Testis (tissue), 3 donors: Measurements from ENCODE around the gene TAF1B. TPM values are rescaled to one million over a fixed set of nuclear protein-coding genes. Genes with fewer than 3 reads are reported as not detected.

Experiments used
- DNase-seq: peaks from one replicate; pipeline ENCODE4 v3.0.0-alpha.2; 2019
- H3K27ac ChIP-seq, 2 donors: fragments of 200-600 bp; sonication (generic); one replicate each; pipeline ENCODE4 v1.5.1; 2019
- H3K27me3 ChIP-seq: fragments of 200-600 bp; sonication (generic); one replicate; pipeline ENCODE4 v1.5.1; 2019
- H3K36me3 ChIP-seq: fragments of 200-600 bp; sonication (generic); one replicate; pipeline ENCODE4 v1.5.1; 2017; ENCODE audit warnings: low read depth; ENCODE audit errors: missing control alignments
- H3K4me1 ChIP-seq: fragments of 200-600 bp; sonication (generic); one replicate; pipeline ENCODE4 v1.5.1; 2019
- H3K4me3 ChIP-seq, 2 donors: fragments of 200-600 bp; sonication (generic); one replicate each; pipeline ENCODE4 v1.5.1; 2017 to 2019
- H3K9me3 ChIP-seq: fragments of 200-600 bp; sonication (generic); one replicate; pipeline ENCODE4 v1.5.1; 2017
- POLR2A ChIP-seq: fragments of 450-650 bp; IDR thresholded peaks from one replicate; pipeline ENCODE4 v1.6.1; 2017; ENCODE audit warnings: antibody characterized with exemption, mild to moderate bottlenecking, moderate library complexity
- WGBS, 2 donors: methylation state at CpG; one replicate each; pipeline ENCODE4 v1.1.5; 2018; 5-methylcytosine and 5-hydroxymethylcytosine counted together
- intact Hi-C: fragments of 100-400 bp; cut with DNase I; formaldehyde crosslinking; loops from one replicate; pipeline ENCODE4 v1.15.1; 2023; ENCODE audit warnings: low total_unique reads
- polyA plus RNA-seq: library from polyadenylated mRNA; stranded (reverse); fragments of 350-450 nt; fragmentation: Illumina TruSeq; extraction: RNeasy Lipid Tissue Mini Kit (QIAGEN cat#74804); gene quantifications from one replicate; pipeline ENCODE4 v1.2.3, GENCODE V29; 2014; ENCODE audit warnings: low read depth, low replicate concordance; ENCODE audit not compliant: insufficient read depth
- total RNA-seq, 2 donors: library from RNA; depleted of rRNA; stranded (reverse); fragments of >200 nt; gene quantifications; one replicate each; pipeline ENCODE4 v1.2.3, GENCODE V29; 2016
- TF ChIP-seq, protein P1 (sequence below), 3 experiments: fragments of 450-650 bp in 2 of 3; fragments of 200-600 bp in 1 of 3; sonication (generic) in 1 of 3; IDR thresholded peaks; one replicate each; pipeline ENCODE4 v1.5.1; 2016 to 2019; ENCODE audit warnings: antibody characterized with exemption in 3 of 3, mild to moderate bottlenecking in 2 of 3, moderate library complexity in 1 of 3

TAF1B gene
- total and polyA plus RNA-seq, 3 donors from 2014 or later = 13.3 to 22.0 (median 22.0) TPM

DNA sequence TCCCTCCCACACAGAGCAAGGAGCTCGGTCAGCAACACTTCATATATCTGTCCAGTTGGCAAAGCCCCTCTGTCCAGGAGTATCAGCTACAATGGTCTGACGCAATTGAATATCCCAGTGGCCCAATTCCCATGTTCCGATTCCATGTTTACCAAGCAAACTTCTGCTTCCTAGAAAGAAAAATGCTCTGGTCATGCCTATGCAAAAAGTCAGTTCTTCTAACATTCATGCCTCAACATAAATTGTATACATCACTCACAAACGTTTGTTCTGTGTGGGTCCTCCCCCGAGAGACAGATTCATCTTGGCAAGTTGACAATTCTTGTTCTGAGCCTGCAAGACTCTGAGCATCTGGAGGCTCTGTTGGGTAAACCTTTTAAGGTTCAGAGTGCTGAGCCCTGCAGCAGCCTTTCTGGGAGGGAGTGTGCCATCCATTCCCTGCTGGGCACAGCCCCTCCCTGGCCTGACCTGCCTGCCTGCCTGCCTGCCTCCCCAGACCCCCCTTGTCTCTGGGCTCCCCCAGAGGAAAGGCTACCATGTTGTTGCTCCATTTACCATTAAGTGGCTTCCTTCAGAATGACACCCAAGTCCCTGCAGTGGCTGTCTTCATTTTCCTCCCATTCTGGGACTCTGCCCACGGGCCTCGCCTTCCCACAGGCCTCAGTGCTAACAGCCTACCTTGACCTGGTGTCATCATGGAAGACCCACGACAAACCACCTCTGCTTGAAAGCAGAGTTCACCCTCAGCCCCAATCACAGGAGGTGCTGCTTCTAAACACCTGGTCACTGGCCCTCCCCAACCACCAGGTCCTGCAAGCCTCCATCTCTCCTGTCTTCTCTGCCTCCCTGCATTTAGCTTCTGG lies 37.6 kb upstream of the TAF1B start:
- no peaks in the 10 kb centered on the region for H3K27me3 ChIP-seq
- WGBS, 2 donors = 63 to 67% methylated on average over 8 of the region's 8 CpGs
- no peaks in the 10 kb centered on the region for H3K36me3 ChIP-seq
- H3K27ac ChIP-seq = no peak overlapping the region
- H3K9me3 ChIP-seq = no peaks in the 10 kb centered on the region
- intact Hi-C loops = no loop called here
- TF ChIP-seq, protein P1, sequence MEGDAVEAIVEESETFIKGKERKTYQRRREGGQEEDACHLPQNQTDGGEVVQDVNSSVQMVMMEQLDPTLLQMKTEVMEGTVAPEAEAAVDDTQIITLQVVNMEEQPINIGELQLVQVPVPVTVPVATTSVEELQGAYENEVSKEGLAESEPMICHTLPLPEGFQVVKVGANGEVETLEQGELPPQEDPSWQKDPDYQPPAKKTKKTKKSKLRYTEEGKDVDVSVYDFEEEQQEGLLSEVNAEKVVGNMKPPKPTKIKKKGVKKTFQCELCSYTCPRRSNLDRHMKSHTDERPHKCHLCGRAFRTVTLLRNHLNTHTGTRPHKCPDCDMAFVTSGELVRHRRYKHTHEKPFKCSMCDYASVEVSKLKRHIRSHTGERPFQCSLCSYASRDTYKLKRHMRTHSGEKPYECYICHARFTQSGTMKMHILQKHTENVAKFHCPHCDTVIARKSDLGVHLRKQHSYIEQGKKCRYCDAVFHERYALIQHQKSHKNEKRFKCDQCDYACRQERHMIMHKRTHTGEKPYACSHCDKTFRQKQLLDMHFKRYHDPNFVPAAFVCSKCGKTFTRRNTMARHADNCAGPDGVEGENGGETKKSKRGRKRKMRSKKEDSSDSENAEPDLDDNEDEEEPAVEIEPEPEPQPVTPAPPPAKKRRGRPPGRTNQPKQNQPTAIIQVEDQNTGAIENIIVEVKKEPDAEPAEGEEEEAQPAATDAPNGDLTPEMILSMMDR (IDR thresholded peaks at IDR 0.05) = no peak
- no peak for TF ChIP-seq POLR2A
- DNase-seq = no peak
- H3K4me3 ChIP-seq = no peak overlapping the region
- no peaks in the 10 kb centered on the region for H3K4me1 ChIP-seq

DNA sequence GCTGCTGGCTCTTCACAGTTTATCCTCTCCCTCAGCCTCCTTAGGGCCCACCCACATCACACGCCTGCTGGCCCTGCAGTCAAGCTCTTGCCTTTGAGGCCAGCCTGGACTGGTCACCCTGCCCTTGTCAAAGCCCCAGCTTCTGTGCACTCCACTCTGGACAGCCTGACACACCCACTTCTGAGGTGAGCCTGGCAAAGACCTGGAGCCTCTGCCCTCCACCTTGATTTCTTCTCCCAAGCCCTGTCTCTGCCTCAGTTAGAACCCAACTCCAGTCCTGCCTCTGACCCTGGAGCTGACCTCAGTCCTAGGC lies 37.0 kb upstream of the TAF1B start:
- intact Hi-C loops = no loop called here
- H3K4me1 ChIP-seq = no peaks in the 10 kb centered on the region
- 85 to 100% methylated on average over 1 of the region's 1 CpG for whole genome bisulfite sequencing, 2 donors
- H3K36me3 ChIP-seq = no peaks in the 10 kb centered on the region
- no peaks in the 10 kb centered on the region for H3K9me3 ChIP-seq
- H3K4me3 ChIP-seq = no peak overlapping the region
- no peaks in the 10 kb centered on the region for H3K27me3 ChIP-seq
- no peak for TF ChIP-seq POLR2A
- H3K27ac ChIP-seq = no peak overlapping the region
- no peak for DNase-seq

DNA sequence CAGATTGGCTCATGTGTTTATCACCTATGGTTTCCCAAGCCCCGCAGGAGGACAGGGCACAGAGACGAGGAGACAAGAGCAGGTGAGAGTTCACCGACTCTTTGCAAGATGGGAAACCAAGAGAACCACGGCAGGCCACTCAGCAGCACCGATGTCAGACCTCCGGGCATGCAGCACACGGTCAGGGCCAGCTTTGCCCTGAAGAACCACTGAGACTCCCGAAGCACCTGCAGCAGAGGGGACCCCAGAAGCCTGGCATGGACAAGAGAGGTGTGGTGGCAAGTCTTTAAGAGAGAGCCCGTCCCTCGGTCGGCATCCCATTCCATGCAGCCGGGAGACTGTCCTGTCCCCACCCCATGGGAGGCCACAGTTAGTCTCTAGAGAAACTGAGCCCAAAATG lies 36.6 kb upstream of the TAF1B start:
- Histone ChIP-seq H3K36me3 (no peaks in the 10 kb centered on the region), H3K4me1 (no peaks in the 10 kb centered on the region), H3K27ac (no peak overlapping the region), H3K4me3 (no peak overlapping the region), H3K9me3 (no peaks in the 10 kb centered on the region), H3K27me3 (no peaks in the 10 kb centered on the region)
- WGBS, 2 donors = 96 to 97% methylated on average over 7 to 12 of the region's 12 CpGs
- TF ChIP-seq, protein P1 (IDR thresholded peaks at IDR 0.05) = no peak
- DNase-seq = no peak
- intact Hi-C loops = no loop called here

DNA sequence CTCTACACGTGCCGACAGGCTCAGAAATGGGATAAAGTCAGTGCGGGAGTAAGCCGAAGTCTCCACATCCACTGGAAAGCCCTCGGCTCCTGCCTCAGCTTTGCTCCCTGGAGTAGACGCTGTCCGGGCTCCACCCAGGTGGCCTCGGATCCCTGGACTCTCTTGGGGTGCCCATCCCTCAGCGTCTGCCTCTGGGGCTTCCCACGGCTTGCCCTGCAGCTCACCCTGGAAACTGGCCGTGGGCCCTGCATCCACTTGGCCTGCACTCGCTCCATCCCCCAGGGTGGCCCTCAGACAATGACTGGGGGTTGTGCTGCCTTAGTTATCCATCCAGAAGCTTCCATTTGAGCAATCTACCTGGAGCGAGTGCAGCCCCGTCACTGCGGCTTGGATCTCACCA lies 36.2 kb upstream of the TAF1B start:
- WGBS, 2 donors = 92 to 95% methylated on average over 13 to 15 of the region's 15 CpGs

DNA sequence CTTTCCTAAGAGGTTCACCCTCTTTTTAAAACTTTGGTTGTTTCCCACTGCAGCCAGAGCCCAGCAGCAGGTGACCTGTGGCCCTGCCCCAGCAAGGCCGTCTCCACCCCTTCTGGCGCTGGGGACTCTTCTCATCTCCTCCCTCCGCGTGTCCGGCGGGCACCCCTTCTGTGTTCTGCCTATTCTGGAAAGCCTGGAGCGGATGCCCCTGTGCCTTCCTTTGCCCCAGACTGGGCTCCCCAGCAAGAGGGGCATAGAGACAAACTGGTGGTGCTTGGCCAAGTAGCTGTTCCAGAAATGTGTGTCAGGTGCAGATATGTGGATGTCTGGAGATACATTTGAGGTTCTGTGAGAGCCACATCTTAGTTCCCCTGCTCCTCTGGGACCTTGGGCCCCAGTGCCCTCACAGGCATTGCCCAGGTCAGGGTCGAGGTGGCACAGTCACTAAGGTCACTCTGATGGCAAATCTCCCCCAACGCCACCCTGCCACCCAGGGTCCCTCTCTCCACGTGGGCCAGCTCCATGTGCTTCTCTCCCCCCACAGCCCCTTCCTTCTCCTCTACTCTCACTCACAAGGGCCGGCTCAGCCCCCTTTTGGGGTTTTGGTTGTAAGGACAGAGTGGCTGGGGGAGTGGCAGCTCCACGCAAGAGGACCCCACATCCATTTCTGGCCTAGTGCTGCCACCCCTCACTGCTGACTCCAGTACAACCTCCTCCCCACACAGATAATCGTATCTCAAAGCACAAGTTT lies 35.5 kb upstream of the TAF1B start:
- Histone ChIP-seq H3K4me1 (no peaks in the 10 kb centered on the region), H3K27ac (no peak overlapping the region), H3K36me3 (no peaks in the 10 kb centered on the region), H3K9me3 (no peaks in the 10 kb centered on the region), H3K4me3 (no peak overlapping the region), H3K27me3 (no peaks in the 10 kb centered on the region)
- DNase-seq = no peak
- WGBS, 2 donors = 92 to 94% methylated on average over 10 to 13 of the region's 13 CpGs
- no peak for TF ChIP-seq POLR2A
- TF ChIP-seq, protein P1 (IDR thresholded peaks at IDR 0.05) = no peak
- intact Hi-C loops = no loop called here

More for the DNA sequence above, 36.2 kb upstream of the TAF1B start:
- Histone ChIP-seq H3K4me3 (no peak overlapping the region), H3K27me3 (no peaks in the 10 kb centered on the region), H3K9me3 (no peaks in the 10 kb centered on the region), H3K4me1 (no peaks in the 10 kb centered on the region), H3K27ac (no peak overlapping the region), H3K36me3 (no peaks in the 10 kb centered on the region)
- TF ChIP-seq, protein P1 (IDR thresholded peaks at IDR 0.05) = no peak
- no peak for TF ChIP-seq POLR2A
- intact Hi-C loops = no loop called here
- DNase-seq = no peak
